GM21447 (cell line): Measurements from ENCODE around the gene KCNJ3.
"Not testable (repeated sequence)": the region's sequence is repeated elsewhere in the genome, so short reads cannot be mapped to it uniquely, and the experiment has no call there.

Experiments
- ATAC-seq: cut with Tn5 transposase; IDR thresholded peaks from one replicate; pipeline ENCODE4 v1.9.1; 2021; ENCODE audit not compliant: unreplicated experiment

The KCNJ3 gene

DNA sequence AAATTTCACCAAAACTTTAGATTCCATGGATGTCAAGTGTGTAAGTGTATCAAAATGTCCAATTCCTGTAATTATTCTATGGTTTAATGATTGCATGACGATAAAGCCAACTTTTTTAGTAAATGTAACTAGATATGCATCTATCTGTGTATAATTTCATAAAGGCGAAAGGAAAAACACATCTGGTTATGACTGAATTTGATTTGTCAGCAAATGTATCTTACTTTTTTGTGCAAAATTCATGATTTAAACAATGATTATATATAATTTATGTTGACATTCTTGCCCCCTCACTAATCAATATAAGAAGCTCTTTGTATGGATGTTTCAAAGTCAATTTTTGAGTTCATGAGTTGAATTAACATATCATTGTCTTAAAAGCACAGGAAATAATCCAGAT lies 138.5 kb downstream of the KCNJ3 start:
- ATAC-seq, result no peak

DNA sequence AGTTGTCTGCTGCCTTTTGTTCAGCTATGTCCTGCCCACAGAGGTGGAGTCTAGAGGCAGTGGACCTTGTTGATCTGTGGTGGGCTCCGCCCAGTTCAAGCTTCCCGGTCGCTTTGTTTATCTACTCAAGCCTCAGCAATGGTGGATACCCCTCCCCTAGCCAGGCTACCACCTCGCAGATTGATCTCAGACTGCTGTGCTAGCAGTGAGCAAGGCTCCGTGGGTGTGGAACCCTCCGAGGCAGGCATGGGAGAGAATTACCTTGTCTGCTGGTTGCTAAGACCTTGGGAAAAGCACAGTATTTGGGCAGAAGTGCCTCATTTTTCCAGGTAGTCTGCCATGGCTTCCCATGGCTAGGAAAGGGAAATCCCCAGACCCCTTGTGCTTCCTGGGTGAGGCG lies 146.0 kb downstream of the KCNJ3 start:
- no peak for ATAC-seq

DNA sequence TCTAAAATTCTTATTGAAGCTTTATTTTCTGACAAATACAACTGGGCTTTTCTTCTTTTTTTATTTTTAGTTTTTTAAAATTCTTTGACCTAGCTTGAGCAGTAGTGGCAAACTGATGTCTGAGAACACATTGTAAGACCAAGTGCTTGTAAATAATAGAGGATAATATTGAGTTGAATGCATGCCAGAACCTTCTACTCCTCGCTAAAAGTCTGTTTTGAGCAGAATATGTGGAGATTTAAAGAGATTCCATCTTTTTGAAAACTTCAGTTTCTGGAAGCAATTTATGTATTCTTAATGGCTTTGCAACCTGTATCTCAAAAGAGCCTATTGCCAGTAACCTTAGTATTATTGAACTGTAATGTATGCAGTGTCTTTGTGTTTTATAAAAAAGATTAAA lies 148.3 kb downstream of the KCNJ3 start:
- ATAC-seq, result no peak

DNA sequence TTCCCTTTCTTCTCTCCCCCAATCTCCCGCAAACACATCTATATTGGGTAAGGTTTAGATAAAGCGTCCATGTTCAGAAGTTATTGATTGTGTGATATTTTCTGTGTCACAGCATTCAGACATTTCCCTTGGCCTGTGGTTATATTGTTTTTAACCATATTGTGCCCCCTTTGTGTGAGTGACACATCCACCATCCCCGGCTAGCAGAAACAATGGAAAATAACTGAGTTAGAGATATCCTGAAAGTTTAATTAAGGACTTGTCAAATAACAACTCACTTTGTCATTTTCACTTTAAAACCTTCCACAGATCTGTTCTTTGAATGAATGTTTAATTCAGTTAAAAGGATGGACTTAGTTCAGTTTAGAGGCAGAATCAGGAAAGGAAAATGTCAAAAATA lies 151.0 kb downstream of the KCNJ3 start:
- no peak for ATAC-seq

DNA sequence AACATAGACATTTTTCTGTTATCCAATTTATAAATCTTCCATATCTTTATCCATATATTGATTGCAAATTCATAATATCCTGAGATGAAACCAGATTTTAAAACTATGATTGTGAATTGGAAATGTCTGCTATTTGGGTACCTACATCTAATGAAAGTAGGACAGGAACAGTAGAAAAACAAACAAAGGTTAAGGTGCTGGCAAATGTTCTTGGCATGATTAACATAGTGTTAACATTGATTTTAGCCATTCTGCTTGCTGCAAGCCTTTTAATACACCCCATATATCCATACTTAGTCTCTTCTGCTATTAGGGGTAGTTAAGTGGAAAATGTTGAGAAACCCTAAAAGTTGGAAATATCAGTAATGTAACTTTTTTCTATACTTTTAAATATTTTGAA lies 152.0 kb downstream of the KCNJ3 start:
- ATAC-seq, result no peak

DNA sequence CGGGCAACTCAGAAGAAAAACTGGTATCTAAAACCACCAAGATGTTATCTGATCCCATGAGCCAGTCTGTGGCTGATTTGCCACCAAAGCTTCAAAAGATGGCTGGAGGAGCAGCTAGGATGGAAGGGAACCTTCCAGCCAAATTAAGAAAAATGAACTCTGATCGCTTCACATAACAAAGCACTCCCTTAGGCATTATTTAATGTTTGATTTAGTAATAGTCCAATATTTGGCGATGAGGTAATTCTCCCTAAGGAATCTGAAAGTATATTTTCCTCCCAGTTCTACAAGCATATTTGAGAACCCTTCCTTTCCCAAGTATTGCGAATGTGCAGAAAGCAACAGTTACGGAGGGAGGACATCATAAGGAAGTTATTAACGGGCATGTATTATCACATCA lies 156.6 kb downstream of the KCNJ3 start:
- no peak for ATAC-seq

DNA sequence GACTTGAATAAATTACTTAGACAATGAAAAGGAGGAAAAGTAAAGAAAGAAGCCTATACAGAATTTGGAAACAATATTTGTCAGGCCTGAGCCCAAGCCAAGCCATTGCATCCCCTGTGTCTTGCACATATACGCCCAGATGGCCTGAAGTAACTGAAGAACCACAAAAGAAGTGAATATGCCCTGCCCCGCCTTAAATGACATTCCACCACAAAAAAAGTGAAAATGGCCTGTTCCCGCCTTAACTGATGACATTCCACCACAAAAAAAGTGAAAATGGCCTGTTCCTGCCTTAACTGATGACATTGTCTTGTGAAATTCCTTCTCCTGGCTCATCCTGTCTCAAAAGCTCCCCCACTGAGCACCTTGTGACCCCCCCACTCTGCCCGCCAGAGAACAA lies 168.7 kb downstream of the KCNJ3 start:
- ATAC-seq, result not testable (repeated sequence)

DNA sequence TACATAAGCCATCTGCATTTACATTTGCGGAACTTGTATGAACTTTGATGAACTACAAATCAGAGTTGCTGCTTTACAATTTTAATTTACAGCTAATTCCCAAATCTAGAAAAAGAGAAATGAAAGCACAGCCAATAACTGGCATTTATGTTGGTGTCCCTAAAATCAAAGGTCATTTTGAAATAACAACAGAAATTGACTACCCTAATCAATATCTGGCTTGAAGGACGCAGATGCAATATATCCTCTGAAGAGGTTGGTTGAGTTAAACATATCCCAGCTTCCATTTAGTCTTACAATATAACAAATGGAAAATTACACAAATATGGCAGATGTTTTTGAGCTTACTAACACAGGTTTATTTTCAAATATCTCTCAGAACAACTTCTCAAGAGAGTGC lies 177.5 kb downstream of the KCNJ3 start:
- no peak for ATAC-seq

DNA sequence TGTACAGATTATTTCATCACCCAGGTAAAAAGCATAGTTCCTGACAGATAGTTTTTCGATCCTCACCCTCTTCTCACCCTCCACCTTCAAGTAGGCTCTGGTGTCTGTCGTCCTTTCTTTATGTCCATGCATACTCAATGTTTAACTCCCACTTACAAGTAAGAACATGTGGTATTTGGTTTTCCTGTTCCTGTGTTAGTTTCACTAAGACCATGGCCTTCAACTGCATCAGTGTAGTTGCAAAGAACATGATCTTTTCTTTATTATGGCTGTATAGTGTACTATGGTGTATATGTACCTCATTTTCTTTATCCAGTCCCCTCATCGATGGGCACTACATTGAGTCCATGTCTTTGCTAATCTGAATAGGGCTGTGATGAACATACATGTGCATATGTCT lies 184.2 kb downstream of the KCNJ3 start:
- ATAC-seq, result no peak

DNA sequence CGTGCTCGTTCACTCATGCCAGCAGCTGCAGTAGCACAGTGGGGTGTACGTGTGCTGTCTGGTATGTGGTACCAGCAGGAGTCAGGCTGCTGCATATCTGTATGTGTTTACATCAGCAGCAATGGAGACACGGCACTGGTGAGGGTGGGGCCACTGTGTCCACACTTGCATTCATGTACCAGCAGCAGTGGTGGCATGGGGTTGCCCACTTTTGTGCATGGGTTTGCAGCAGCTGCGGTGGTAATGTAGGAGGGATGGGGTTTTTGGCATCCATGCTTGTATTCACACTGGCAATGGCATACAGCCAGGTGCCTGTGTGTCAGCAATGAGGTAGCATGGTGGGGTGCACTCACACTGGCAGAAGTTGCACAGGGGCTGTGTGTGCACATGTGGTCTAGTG lies 187.8 kb downstream of the KCNJ3 start:
- ATAC-seq, result no peak

DNA sequence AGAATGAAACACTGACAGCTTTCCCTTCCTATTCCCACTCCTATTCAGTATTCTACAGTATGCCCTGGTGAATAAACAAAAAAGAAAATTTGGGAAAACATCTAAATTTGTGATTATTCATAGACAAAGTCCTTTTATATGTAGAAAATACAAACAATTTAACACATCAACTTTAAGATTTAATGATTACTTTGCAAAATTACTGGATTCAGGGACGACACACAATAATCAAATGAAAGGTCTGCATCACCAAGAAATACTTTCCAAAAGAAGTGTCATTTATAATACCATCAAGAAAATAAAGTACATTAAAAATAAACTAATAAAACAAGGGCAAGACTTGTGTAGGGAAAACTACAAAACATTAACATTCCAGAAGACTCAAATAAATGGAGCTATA lies 199.8 kb downstream of the KCNJ3 start:
- ATAC-seq, result no peak

DNA sequence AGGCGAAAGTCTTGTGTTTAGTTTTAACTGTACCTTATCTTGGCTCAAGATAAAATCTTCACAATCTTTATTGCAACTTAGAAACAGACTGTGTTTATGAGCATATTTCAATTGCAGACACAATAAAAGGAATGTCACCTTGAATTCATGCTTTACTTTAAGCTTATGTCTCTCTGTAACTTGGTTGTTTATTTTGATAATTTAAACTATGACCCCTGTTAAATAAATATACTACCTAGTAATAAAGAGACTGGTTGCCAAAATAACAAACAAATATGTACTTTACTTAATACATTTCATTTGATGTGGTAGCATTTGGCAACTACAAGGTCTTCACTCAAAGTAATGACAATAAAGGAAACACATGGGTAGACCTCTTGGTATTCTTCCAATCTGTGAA lies 202.6 kb downstream of the KCNJ3 start:
- no peak for ATAC-seq
